GM18511 (cell line): ENCODE data around the gene DTNB.
"Not testable (repeated sequence)": the region's sequence is repeated elsewhere in the genome, so short reads cannot be mapped to it uniquely, and the experiment has no call there.

Experiments
- ATAC-seq: cut with Tn5 transposase; IDR thresholded peaks from one replicate; pipeline ENCODE4 v1.9.1; 2021; ENCODE audit warnings: mild to moderate bottlenecking, moderate library complexity; ENCODE audit not compliant: unreplicated experiment

Gene DTNB

GRCh38 chr2:25549571-25549970 lies 123.8 kb downstream of the DTNB start:
- ATAC-seq, result not testable (repeated sequence)

DNA sequence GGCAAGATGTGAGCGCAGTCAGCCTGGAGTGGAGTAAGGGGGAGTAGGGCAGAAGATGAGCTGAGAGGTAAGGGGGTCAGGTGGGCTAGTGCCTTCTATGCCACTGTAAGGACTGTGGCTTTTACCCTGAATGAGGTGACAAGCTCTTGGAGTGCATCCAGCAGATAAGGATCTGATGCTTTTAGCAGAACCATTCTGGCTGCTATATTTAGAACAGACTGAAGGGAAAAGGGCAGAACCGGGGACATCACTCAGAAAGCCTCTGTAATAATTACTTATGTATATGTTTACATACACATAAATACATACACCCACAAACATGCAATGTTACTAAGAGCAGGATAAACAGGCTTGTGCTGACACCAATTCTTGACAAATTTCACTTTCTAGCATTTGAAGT lies 124.8 kb downstream of the DTNB start:
- no peak for ATAC-seq

- ATAC-seq, result no peak
Measured at GRCh38 chr2:25546852-25547251, 126.5 kb downstream of the DTNB start.

DNA sequence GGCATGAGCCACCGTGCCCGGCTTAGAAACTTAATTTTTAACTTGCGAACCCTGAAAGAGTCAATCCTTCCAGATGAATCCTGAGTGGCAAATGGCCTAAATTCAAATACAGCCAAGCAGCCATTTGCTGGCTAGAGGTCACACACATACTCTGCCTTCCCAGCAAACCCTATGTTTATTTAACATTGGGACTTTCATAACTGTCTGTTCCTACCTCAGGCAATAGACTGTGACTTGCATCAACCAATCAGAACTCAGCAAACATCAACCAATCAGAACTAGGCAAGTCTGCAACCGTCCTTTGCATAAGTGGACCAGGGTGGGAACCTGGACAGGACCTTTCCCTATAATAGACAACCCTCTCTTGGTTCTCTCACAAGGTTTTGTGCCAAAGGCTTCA lies 127.5 kb downstream of the DTNB start:
- no peak for ATAC-seq

GRCh38 chr2:25544445-25544844 lies 128.9 kb downstream of the DTNB start:
- ATAC-seq, result no peak

GRCh38 chr2:25543939-25544338 lies 129.4 kb downstream of the DTNB start:
- ATAC-seq, result no peak

GRCh38 chr2:25541378-25541777 lies 132.0 kb downstream of the DTNB start:
- no peak for ATAC-seq

GRCh38 chr2:25539136-25539535 lies 134.2 kb downstream of the DTNB start:
- ATAC-seq, result no peak

GRCh38 chr2:25537526-25537925 lies 135.9 kb downstream of the DTNB start:
- ATAC-seq, result no peak

DNA sequence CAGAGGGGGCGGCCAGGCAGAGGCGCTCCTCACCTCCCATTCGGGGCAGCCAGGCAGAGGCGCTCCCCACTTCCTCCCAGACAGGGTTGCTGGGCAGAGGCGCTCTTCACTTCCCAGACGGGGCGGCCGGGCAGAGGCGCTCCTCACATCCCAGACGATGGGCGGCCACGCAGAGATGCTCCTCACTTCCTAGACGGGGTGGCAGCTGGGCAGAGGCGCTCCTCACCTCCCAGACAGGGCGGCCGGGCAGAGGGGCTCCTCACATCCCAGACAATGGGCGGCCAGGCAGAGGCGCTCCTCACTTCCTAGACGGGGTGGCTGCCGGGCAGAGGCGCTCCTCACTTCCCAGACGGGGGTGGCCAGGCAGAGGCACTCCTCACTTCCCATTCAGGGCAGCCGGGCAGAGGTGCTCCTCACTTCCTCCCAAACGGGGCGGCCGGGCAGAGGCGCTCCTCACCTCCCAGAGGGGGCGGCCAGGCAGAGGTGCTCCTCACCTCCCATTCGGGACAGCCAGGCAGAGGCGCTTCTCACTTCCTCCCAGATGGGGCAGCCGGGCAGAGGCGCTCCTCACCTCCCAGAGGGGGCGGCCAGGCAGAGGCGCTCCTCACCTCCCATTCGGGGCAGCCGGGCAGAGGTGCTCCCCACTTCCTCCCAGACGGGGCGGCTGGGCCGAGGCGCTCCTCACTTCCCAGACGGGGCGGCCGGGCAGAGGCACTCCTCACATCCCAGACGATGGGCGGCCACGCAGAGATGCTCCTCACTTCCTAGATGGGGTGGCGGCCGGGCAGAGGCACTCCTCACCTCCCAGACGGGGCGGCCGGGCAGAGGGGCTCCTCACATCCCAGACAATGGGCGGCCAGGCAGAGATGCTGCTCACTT lies 137.7 kb downstream of the DTNB start:
- ATAC-seq, result not testable (repeated sequence)

- ATAC-seq, result not testable (repeated sequence)
Measured at GRCh38 chr2:25534937-25535336, 138.4 kb downstream of the DTNB start.

GRCh38 chr2:25534455-25534854 lies 138.9 kb downstream of the DTNB start:
- ATAC-seq, result no peak

DNA sequence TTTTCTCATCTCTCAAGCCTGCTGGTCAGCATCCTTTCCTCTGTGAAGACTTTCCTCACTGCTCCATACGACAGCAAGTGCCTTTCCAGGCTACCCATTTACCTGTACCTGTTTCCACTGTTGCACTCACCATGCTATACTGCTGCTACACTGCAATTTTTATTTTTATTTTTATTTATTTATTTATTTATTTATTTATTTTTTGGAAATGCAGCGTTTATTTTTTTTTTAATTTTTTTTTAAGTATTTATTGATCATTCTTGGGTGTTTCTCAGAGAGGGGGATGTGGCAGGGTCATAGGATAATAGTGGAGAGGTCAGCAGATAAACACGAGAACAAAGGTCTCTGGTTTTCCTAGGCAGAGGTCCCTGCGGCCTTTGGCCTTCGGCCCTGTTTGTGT lies 139.6 kb downstream of the DTNB start:
- ATAC-seq, result not testable (repeated sequence)

- ATAC-seq, result no peak
Measured at GRCh38 chr2:25532521-25532920, 140.9 kb downstream of the DTNB start.

DNA sequence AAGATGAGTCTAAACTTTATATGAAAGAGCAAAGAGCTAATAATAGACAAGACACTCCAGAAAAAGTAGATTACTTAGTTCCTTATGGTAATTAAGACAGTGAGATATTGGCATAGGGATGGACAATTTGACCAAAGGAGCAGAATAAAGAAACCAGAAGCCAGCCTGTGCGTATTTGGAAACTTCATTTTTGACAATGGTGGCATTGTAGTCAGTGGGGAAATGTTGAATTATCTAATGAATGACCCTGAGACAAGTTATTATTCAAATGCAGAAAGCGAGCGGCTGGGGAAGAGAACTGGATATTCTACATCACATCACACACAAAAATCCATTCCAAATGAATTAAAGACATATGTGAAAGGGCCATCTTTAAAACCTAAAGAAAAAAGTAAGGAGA lies 144.3 kb downstream of the DTNB start:
- ATAC-seq, result no peak

DNA sequence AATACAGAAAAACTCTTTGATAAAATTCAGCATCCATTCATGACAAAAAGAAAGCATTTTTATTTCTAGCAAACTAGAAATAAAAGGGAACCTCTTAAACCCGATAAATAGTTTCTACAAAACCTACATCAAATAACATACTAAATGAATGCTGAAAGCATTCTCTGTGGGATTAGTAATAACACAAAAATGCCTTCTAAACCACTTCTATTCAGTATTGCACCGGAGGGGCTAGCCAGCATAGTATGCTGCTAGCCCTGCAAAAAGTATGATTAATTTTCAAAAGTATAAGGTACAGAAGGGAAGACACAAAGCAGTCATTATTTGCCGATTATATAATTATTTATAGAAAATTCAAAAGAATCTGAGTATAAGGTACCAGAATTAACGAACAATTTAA lies 145.2 kb downstream of the DTNB start:
- no peak for ATAC-seq

DNA sequence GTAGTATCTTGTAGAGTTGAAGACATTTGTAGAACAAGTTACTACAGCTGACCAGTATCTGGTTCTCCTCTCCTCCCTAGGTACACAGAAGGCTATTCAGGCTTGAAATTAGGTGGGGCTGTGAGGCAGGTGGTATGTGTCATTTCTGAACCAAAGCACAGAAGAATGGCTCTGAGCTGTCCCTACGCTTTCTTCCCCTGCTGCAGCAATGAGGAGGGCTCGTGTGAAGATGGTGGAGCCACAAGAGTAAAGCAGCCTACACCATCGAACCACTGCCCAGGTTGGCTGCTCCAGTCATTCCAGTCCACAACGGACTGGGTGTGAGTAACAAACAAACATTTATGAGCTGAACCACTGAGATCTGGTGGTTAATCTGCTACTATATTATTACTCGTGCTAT lies 148.9 kb downstream of the DTNB start:
- ATAC-seq, result no peak

DNA sequence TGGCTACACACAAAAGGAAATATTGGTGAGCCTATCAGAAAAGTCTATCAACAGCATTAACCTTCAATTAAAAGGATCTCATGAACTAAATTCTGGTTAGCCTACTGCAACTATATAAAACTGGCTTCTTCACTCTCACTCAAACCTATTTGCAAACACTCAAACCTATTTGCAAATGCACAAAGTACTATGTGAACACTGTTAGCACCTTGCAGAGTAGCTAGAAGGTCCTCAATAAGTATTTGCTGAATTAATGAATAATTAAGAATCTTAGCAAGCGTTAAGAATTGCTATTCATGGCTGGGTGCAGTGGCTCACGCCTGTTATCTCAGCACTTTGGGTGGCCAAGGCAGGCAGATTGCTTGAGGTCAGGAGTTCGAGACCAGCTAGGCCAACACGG lies 150.3 kb downstream of the DTNB start:
- no peak for ATAC-seq

DNA sequence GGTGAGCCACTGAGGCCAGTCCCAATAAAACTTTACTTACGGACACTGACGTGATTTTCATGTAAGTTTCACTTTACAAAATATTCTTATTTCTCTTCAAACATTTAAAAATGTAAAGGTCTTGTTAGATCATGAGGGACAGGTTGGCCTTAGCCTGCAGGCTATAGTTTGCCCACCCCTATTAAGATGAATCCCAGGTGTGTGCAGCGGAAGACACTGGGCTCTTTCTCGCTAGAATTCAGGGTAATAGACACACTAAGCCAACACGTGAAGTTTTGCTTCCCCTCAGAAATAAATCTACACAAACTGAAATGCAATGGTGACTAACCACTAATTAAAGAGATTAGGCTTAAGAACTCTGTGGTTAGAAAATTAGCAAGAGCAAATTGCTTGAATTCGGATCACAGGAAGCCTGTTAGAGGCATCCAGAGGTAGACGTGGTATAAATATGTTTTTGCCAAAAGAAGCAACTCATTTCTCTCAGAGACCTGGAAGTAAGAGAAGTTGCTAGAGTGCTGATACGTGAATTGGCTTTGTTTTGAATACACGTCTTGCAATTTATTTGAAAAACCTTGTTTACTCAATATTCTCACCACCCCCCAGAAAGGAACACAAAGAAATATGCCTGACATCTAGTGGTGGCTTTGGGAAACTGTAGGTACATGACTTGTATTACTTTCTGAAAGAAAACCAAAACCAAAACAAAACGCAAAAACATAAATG lies 151.6 kb downstream of the DTNB start:
- no peak for ATAC-seq

DNA sequence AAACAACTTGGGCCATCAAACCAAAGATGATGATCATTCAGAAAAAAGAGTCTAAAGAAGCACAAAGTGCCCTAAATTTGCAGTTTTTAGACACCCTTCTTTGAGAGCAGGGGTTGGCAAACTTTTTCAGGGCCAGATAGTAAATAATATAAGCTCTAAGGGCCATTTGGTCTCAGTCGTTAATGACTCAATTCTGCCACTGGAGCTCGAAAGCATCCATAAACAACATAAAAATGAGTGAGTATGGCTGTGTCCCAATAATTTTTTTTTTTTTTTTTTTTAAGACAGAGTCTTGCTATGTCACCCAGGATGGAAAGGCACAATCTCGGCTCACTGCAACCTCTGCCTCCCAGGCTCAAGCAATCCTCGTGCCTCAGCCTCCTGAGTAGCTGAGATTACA lies 152.3 kb downstream of the DTNB start:
- ATAC-seq, result no peak

GRCh38 chr2:25517701-25518100 lies 155.7 kb downstream of the DTNB start:
- ATAC-seq, result no peak

DNA sequence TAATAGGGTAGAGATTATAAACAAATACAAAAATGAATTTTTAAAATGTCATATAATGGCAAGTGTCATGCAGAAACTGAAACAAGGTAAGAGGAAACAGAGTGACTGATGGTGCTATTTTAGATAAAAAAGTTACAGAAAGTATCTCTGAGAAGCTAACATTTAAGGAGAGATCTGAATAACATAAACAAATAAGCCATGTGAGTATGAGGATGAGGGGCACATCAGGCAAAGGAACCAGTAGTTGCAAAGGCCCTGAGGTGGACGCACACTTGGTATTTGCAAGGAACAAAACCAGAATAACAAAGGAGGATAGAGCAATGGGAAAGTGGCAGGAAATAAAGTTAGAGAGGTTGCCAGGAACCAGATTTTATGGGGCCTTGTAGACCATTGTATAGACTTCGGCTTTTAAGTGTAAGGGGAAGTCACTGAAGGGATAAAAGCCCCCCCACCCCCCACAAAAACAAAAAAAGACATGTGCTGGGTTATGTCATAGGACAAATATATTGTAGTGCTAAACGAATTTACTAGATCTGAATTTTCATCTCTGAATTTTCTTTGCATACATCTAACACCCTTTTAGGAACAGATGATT lies 159.2 kb downstream of the DTNB start:
- no peak for ATAC-seq
